Skeletal muscle satellite cell (primary cell): Measurements from ENCODE around the gene PPFIA3.
A peak's percentile ranks its signal among the peaks of the same experiment; 100 is the strongest.
"Not testable (repeated sequence)": the region's sequence is repeated elsewhere in the genome, so short reads cannot be mapped to it uniquely, and the experiment has no call there.

Experiments used
- H3K27me3 ChIP-seq: 2 replicates; pipeline ENCODE4 v1.7.0; 2013; ENCODE audit warnings: low read length; ENCODE audit not compliant: control insufficient read depth, insufficient read depth
- H3K36me3 ChIP-seq: 2 replicates; pipeline ENCODE4 v1.7.0; 2013; ENCODE audit warnings: mild to moderate bottlenecking, control low read depth, low read length; ENCODE audit not compliant: insufficient read depth
- H3K4me1 ChIP-seq: 2 replicates; pipeline ENCODE4 v1.7.0; 2013; ENCODE audit warnings: low read length; ENCODE audit not compliant: control insufficient read depth, insufficient read depth
- H3K4me2 ChIP-seq: 2 replicates; pipeline ENCODE4 v1.7.0; 2013; ENCODE audit warnings: mild to moderate bottlenecking, low read length
- H3K4me3 ChIP-seq: 2 replicates; pipeline ENCODE4 v1.7.0; 2013; ENCODE audit warnings: low read length
- H3K9ac ChIP-seq: 2 replicates; pipeline ENCODE4 v1.7.0; 2013; ENCODE audit warnings: mild to moderate bottlenecking, low read depth, low read length, moderate library complexity
- H3K9me3 ChIP-seq: replicated peaks from 2 replicates; pipeline ENCODE4 v1.7.0; 2013; ENCODE audit warnings: mild to moderate bottlenecking, control low read depth, low read length

PPFIA3 gene

GRCh38 chr19:49146408-49146770, 27.0 kb downstream of the PPFIA3 start:
- not testable (repeated sequence) for H3K9ac ChIP-seq, H3K36me3 ChIP-seq, H3K9me3 ChIP-seq, H3K27me3 ChIP-seq, H3K4me3 ChIP-seq
- Histone ChIP-seq H3K4me1 (peaks cover 24% of the 10 kb centered on the region), H3K4me2 (peak overlapping the region; percentile 63)

- H3K4me1 ChIP-seq = peaks cover 21% of the 10 kb centered on the region
- H3K27me3 ChIP-seq = no peaks in the 10 kb centered on the region
- no peaks in the 10 kb centered on the region for H3K9me3 ChIP-seq
- H3K9ac ChIP-seq = no peak overlapping the region
- H3K4me3 ChIP-seq = no peak overlapping the region
- no peaks in the 10 kb centered on the region for H3K36me3 ChIP-seq
- no peak overlapping the region for H3K4me2 ChIP-seq
Measured at GRCh38 chr19:49148044-49148682, 28.8 kb downstream of the PPFIA3 start.

- Histone ChIP-seq H3K4me3 (peak overlapping the region; percentile 87), H3K9ac (peak overlapping the region; percentile 84), H3K36me3 (no peaks in the 10 kb centered on the region), H3K27me3 (no peaks in the 10 kb centered on the region), H3K4me1 (peaks cover 21% of the 10 kb centered on the region), H3K4me2 (peak overlapping the region; percentile 98), H3K9me3 (no peaks in the 10 kb centered on the region)
Measured at GRCh38 chr19:49148784-49149651, 29.7 kb downstream of the PPFIA3 start.

- peak overlapping the region; percentile 87 for H3K4me3 ChIP-seq
- H3K27me3 ChIP-seq = no peaks in the 10 kb centered on the region
- peaks cover 21% of the 10 kb centered on the region for H3K4me1 ChIP-seq
Measured at GRCh38 chr19:49149652-49150105, 30.3 kb downstream of the PPFIA3 start.

GRCh38 chr19:49150106-49150943, 31.0 kb downstream of the PPFIA3 start:
- Histone ChIP-seq H3K9ac (peak overlapping the region; percentile 84), H3K4me2 (peak overlapping the region; percentile 98), H3K27me3 (no peaks in the 10 kb centered on the region), H3K9me3 (no peaks in the 10 kb centered on the region), H3K36me3 (no peaks in the 10 kb centered on the region), H3K4me3 (peak overlapping the region; percentile 87), H3K4me1 (peaks cover 21% of the 10 kb centered on the region)

More at GRCh38 chr19:49149652-49150105, 30.3 kb downstream of the PPFIA3 start:
- Histone ChIP-seq H3K9ac (peak overlapping the region; percentile 84), H3K36me3 (no peaks in the 10 kb centered on the region), H3K4me2 (peak overlapping the region; percentile 98), H3K9me3 (no peaks in the 10 kb centered on the region)

- Histone ChIP-seq H3K36me3 (no peaks in the 10 kb centered on the region), H3K27me3 (no peaks in the 10 kb centered on the region), H3K4me3 (peak overlapping the region; percentile 87), H3K4me1 (peaks cover 17% of the 10 kb centered on the region), H3K9ac (peak overlapping the region; percentile 84), H3K9me3 (no peaks in the 10 kb centered on the region), H3K4me2 (peak overlapping the region; percentile 98)
Measured at GRCh38 chr19:49150944-49151243, 31.6 kb downstream of the PPFIA3 start.

- Histone ChIP-seq H3K36me3 (no peaks in the 10 kb centered on the region), H3K9ac (no peak overlapping the region), H3K4me1 (peaks cover 13% of the 10 kb centered on the region), H3K9me3 (no peaks in the 10 kb centered on the region), H3K27me3 (no peaks in the 10 kb centered on the region), H3K4me3 (no peak overlapping the region), H3K4me2 (peak overlapping the region; percentile 98)
Measured at GRCh38 chr19:49151267-49152118, 32.1 kb downstream of the PPFIA3 start.

GRCh38 chr19:49152119-49152550, 32.8 kb downstream of the PPFIA3 start:
- no peaks in the 10 kb centered on the region for H3K27me3 ChIP-seq
- H3K4me3 ChIP-seq = no peak overlapping the region
- peaks cover 13% of the 10 kb centered on the region for H3K4me1 ChIP-seq
- no peaks in the 10 kb centered on the region for H3K36me3 ChIP-seq
- no peak overlapping the region for H3K9ac ChIP-seq
- no peaks in the 10 kb centered on the region for H3K9me3 ChIP-seq
- H3K4me2 ChIP-seq = no peak overlapping the region

- Histone ChIP-seq H3K4me2 (no peak overlapping the region), H3K4me1 (peaks cover 14% of the 10 kb centered on the region), H3K27me3 (no peaks in the 10 kb centered on the region), H3K9me3 (no peaks in the 10 kb centered on the region), H3K9ac (no peak overlapping the region), H3K36me3 (no peaks in the 10 kb centered on the region), H3K4me3 (no peak overlapping the region)
Measured at GRCh38 chr19:49153167-49153809, 33.9 kb downstream of the PPFIA3 start.

GRCh38 chr19:49154279-49154678, 34.9 kb downstream of the PPFIA3 start:
- no peaks in the 10 kb centered on the region for H3K36me3 ChIP-seq
- no peak overlapping the region for H3K4me2 ChIP-seq
- H3K4me3 ChIP-seq = no peak overlapping the region
- no peaks in the 10 kb centered on the region for H3K27me3 ChIP-seq
- no peak overlapping the region for H3K9ac ChIP-seq
- peaks cover 14% of the 10 kb centered on the region for H3K4me1 ChIP-seq
- H3K9me3 ChIP-seq = no peaks in the 10 kb centered on the region
